ENCODE measurements around the gene SLC6A9.

Gene SLC6A9

GRCh38 chr1:44031252-44032169 is at the start of gene SLC6A9:
TSS of gene SLC6A9 (minus strand) at chr1:44031462. CDS start at chr1:44024277, 7,185 bp downstream.
- Histone ChIP-seq H3K4me1 (ENCODE audit: control insufficient read depth, low read depth, low read length) (peaks cover 17% of the 10 kb centered on the region), H3K9me3 (ENCODE audit: control insufficient read depth, low read depth, low read length) (no peaks in the 10 kb centered on the region), H3K36me3 (ENCODE audit: control insufficient read depth, low read depth, low read length) (no peaks in the 10 kb centered on the region), H3K27me3 (ENCODE audit: control insufficient read depth, insufficient read depth, low read length) (no peaks in the 10 kb centered on the region), H3K4me3 (ENCODE audit: low read length) (peak within 1 kb of the TSS; percentile 72), H3K9ac (ENCODE audit: low read length) (peak within 1 kb of the TSS; percentile 88), H3K27ac (ENCODE audit: low read length) (peak within 1 kb of the TSS; percentile 71)

GRCh38 chr1:44079566-44079965 is 48.3 kb upstream of the SLC6A9 start:
- H3K9me3 ChIP-seq (ENCODE audit: control insufficient read depth, low read depth, low read length): no peaks in the 10 kb centered on the region
- no peak overlapping the region for H3K27ac ChIP-seq (ENCODE audit: low read length)
- no peak overlapping the region for H3K9ac ChIP-seq (ENCODE audit: low read length)
- H3K4me3 ChIP-seq (ENCODE audit: low read length): no peak overlapping the region
- H3K36me3 ChIP-seq (ENCODE audit: control insufficient read depth, low read depth, low read length): no peaks in the 10 kb centered on the region
- no peaks in the 10 kb centered on the region for H3K27me3 ChIP-seq (ENCODE audit: control insufficient read depth, insufficient read depth, low read length)
- H3K4me1 ChIP-seq (ENCODE audit: control insufficient read depth, low read depth, low read length): peaks cover 6% of the 10 kb centered on the region

- no peak overlapping the region for H3K9ac ChIP-seq (ENCODE audit: low read length)
- no peak overlapping the region for H3K4me3 ChIP-seq (ENCODE audit: low read length)
- no peak overlapping the region for H3K27ac ChIP-seq (ENCODE audit: low read length)
- no peaks in the 10 kb centered on the region for H3K36me3 ChIP-seq (ENCODE audit: control insufficient read depth, low read depth, low read length)
- H3K9me3 ChIP-seq (ENCODE audit: control insufficient read depth, low read depth, low read length): no peaks in the 10 kb centered on the region
- peaks cover 6% of the 10 kb centered on the region for H3K4me1 ChIP-seq (ENCODE audit: control insufficient read depth, low read depth, low read length)
- no peaks in the 10 kb centered on the region for H3K27me3 ChIP-seq (ENCODE audit: control insufficient read depth, insufficient read depth, low read length)
Observed at GRCh38 chr1:44078104-44078503, 46.8 kb upstream of the SLC6A9 start.

- no peaks in the 10 kb centered on the region for H3K36me3 ChIP-seq (ENCODE audit: control insufficient read depth, low read depth, low read length)
- H3K4me1 ChIP-seq (ENCODE audit: control insufficient read depth, low read depth, low read length): peaks cover 6% of the 10 kb centered on the region
- H3K9ac ChIP-seq (ENCODE audit: low read length): no peak overlapping the region
- H3K9me3 ChIP-seq (ENCODE audit: control insufficient read depth, low read depth, low read length): no peaks in the 10 kb centered on the region
- no peak overlapping the region for H3K27ac ChIP-seq (ENCODE audit: low read length)
- no peaks in the 10 kb centered on the region for H3K27me3 ChIP-seq (ENCODE audit: control insufficient read depth, insufficient read depth, low read length)
- H3K4me3 ChIP-seq (ENCODE audit: low read length): no peak overlapping the region
Observed at GRCh38 chr1:44077421-44077820, 46.2 kb upstream of the SLC6A9 start.

- Histone ChIP-seq H3K4me1 (ENCODE audit: control insufficient read depth, low read depth, low read length) (peaks cover 6% of the 10 kb centered on the region), H3K27ac (ENCODE audit: low read length) (no peak overlapping the region), H3K27me3 (ENCODE audit: control insufficient read depth, insufficient read depth, low read length) (no peaks in the 10 kb centered on the region), H3K36me3 (ENCODE audit: control insufficient read depth, low read depth, low read length) (no peaks in the 10 kb centered on the region), H3K9ac (ENCODE audit: low read length) (no peak overlapping the region), H3K9me3 (ENCODE audit: control insufficient read depth, low read depth, low read length) (no peaks in the 10 kb centered on the region), H3K4me3 (ENCODE audit: low read length) (no peak overlapping the region)
Observed at GRCh38 chr1:44076066-44076465, 44.8 kb upstream of the SLC6A9 start.

- Histone ChIP-seq H3K27me3 (ENCODE audit: control insufficient read depth, insufficient read depth, low read length) (no peaks in the 10 kb centered on the region), H3K4me3 (ENCODE audit: low read length) (no peak overlapping the region), H3K36me3 (ENCODE audit: control insufficient read depth, low read depth, low read length) (no peaks in the 10 kb centered on the region), H3K9ac (ENCODE audit: low read length) (no peak overlapping the region), H3K4me1 (ENCODE audit: control insufficient read depth, low read depth, low read length) (peaks cover 6% of the 10 kb centered on the region), H3K27ac (ENCODE audit: low read length) (no peak overlapping the region), H3K9me3 (ENCODE audit: control insufficient read depth, low read depth, low read length) (no peaks in the 10 kb centered on the region)
Observed at GRCh38 chr1:44074415-44074814, 43.2 kb upstream of the SLC6A9 start.

- Histone ChIP-seq H3K4me1 (ENCODE audit: control insufficient read depth, low read depth, low read length) (peaks cover 9% of the 10 kb centered on the region), H3K4me3 (ENCODE audit: low read length) (no peak overlapping the region), H3K36me3 (ENCODE audit: control insufficient read depth, low read depth, low read length) (no peaks in the 10 kb centered on the region), H3K9ac (ENCODE audit: low read length) (no peak overlapping the region), H3K27ac (ENCODE audit: low read length) (no peak overlapping the region), H3K27me3 (ENCODE audit: control insufficient read depth, insufficient read depth, low read length) (no peaks in the 10 kb centered on the region), H3K9me3 (ENCODE audit: control insufficient read depth, low read depth, low read length) (no peaks in the 10 kb centered on the region)
Observed at GRCh38 chr1:44073528-44073927, 42.3 kb upstream of the SLC6A9 start.

- peaks cover 10% of the 10 kb centered on the region for H3K4me1 ChIP-seq (ENCODE audit: control insufficient read depth, low read depth, low read length)
- H3K36me3 ChIP-seq (ENCODE audit: control insufficient read depth, low read depth, low read length): no peaks in the 10 kb centered on the region
- H3K4me3 ChIP-seq (ENCODE audit: low read length): no peak overlapping the region
- H3K9me3 ChIP-seq (ENCODE audit: control insufficient read depth, low read depth, low read length): no peaks in the 10 kb centered on the region
- no peaks in the 10 kb centered on the region for H3K27me3 ChIP-seq (ENCODE audit: control insufficient read depth, insufficient read depth, low read length)
- H3K27ac ChIP-seq (ENCODE audit: low read length): no peak overlapping the region
- H3K9ac ChIP-seq (ENCODE audit: low read length): no peak overlapping the region
Observed at GRCh38 chr1:44072821-44073220, 41.6 kb upstream of the SLC6A9 start.

GRCh38 chr1:44072204-44072603 is 40.9 kb upstream of the SLC6A9 start:
- Histone ChIP-seq H3K9me3 (ENCODE audit: control insufficient read depth, low read depth, low read length) (no peaks in the 10 kb centered on the region), H3K27me3 (ENCODE audit: control insufficient read depth, insufficient read depth, low read length) (no peaks in the 10 kb centered on the region), H3K4me1 (ENCODE audit: control insufficient read depth, low read depth, low read length) (peaks cover 10% of the 10 kb centered on the region), H3K27ac (ENCODE audit: low read length) (no peak overlapping the region), H3K36me3 (ENCODE audit: control insufficient read depth, low read depth, low read length) (no peaks in the 10 kb centered on the region), H3K4me3 (ENCODE audit: low read length) (no peak overlapping the region), H3K9ac (ENCODE audit: low read length) (no peak overlapping the region)

GRCh38 chr1:44071461-44071860 is 40.2 kb upstream of the SLC6A9 start:
- Histone ChIP-seq H3K4me1 (ENCODE audit: control insufficient read depth, low read depth, low read length) (peaks cover 10% of the 10 kb centered on the region), H3K27me3 (ENCODE audit: control insufficient read depth, insufficient read depth, low read length) (no peaks in the 10 kb centered on the region), H3K27ac (ENCODE audit: low read length) (no peak overlapping the region), H3K36me3 (ENCODE audit: control insufficient read depth, low read depth, low read length) (no peaks in the 10 kb centered on the region), H3K4me3 (ENCODE audit: low read length) (no peak overlapping the region), H3K9me3 (ENCODE audit: control insufficient read depth, low read depth, low read length) (no peaks in the 10 kb centered on the region), H3K9ac (ENCODE audit: low read length) (no peak overlapping the region)

GRCh38 chr1:44068442-44068921 is 37.2 kb upstream of the SLC6A9 start:
- Histone ChIP-seq H3K36me3 (ENCODE audit: control insufficient read depth, low read depth, low read length) (no peaks in the 10 kb centered on the region), H3K27me3 (ENCODE audit: control insufficient read depth, insufficient read depth, low read length) (no peaks in the 10 kb centered on the region), H3K9ac (ENCODE audit: low read length) (no peak overlapping the region)

More at GRCh38 chr1:44068442-44068921, 37.2 kb upstream of the SLC6A9 start:
- Histone ChIP-seq H3K9me3 (ENCODE audit: control insufficient read depth, low read depth, low read length) (no peaks in the 10 kb centered on the region), H3K4me1 (ENCODE audit: control insufficient read depth, low read depth, low read length) (peaks cover 5% of the 10 kb centered on the region), H3K4me3 (ENCODE audit: low read length) (no peak overlapping the region), H3K27ac (ENCODE audit: low read length) (no peak overlapping the region)

All from iPS-18a (cell line).